GM12878 (cell line): Measurements from ENCODE around the gene DDX20. TPM values are rescaled to one million over a fixed set of nuclear protein-coding genes. Genes with fewer than 3 reads are reported as not detected.

Source experiments
- ATAC-seq: fragments of 200-7000 bp; cut with Tn5 transposase; 3 replicates; pipeline ENCODE4 v1.9.1; 2020; ENCODE audit warnings: mild to moderate bottlenecking, moderate library complexity
- BruUV-seq: library from RNA; stranded (reverse); fragments of 400-500 nt; replicated peaks from 2 replicates; lab custom pipeline; 2021; lab: Mats Ljungman, UMichigan
- CTCF ChIA-PET: fragments of 300-600 bp; sonication (Branson Sonifier 250); formaldehyde crosslinking; extraction: SDS; loops from one replicate; lab custom pipeline; 2021; ENCODE audit warnings: inconsistent platforms; lab: Yijun Ruan, JAX
- POLR2A ChIA-PET: fragments of 350-600 bp; formaldehyde crosslinking; extraction: SDS; loops from one replicate; lab custom pipeline; 2021; ENCODE audit warnings: inconsistent platforms; lab: Charles Lee
- RAD21 ChIA-PET: fragments of 300-600 bp; sonication (Branson Sonifier 250); formaldehyde crosslinking; loops from one replicate; lab custom pipeline; 2023; ENCODE audit warnings: antibody characterized with exemption; ENCODE audit not compliant: unreplicated experiment; lab: Charles Lee
- SMC1A ChIA-PET: fragments of 300-600 bp; sonication (Branson Sonifier 250); formaldehyde crosslinking; loops from one replicate; lab custom pipeline; 2023; ENCODE audit not compliant: unreplicated experiment, uncharacterized antibody; lab: Charles Lee
- DNase-seq: peaks from one replicate; pipeline ENCODE4 v3.0.0-alpha.2; 2011; ENCODE audit warnings: low read depth, low spot score
- FAIRE-seq: peaks from 3 replicates; lab custom pipeline; 2011; peaks lifted over from hg19 to GRCh38; lab: Jason Lieb, UNC
- H2AFZ ChIP-seq: 2 replicates; pipeline ENCODE4 v1.6.0; 2011; ENCODE audit warnings: low read depth, low read length, control low read depth; ENCODE audit not compliant: control insufficient read depth
- H3K27ac ChIP-seq: 2 replicates; pipeline ENCODE4 v1.5.1; 2011; ENCODE audit warnings: control low read depth; ENCODE audit not compliant: control insufficient read depth, insufficient read depth
- H3K27me3 ChIP-seq, 2 experiments: replicated peaks in 1 of 2; 2 replicates each; pipeline versions ENCODE4 v1.6.0 to v1.6.1; 2011; ENCODE audit warnings: low read length in 1 of 2; ENCODE audit not compliant: control insufficient read depth in 2 of 2, insufficient read depth in 2 of 2
- H3K36me3 ChIP-seq, 2 experiments: 2 replicates each; pipeline ENCODE4 v1.5.1; 2011; ENCODE audit warnings: low read length in 1 of 2; ENCODE audit not compliant: control insufficient read depth in 2 of 2, insufficient read depth in 2 of 2
- H3K4me1 ChIP-seq: 2 replicates; pipeline ENCODE4 v1.6.1; 2011; ENCODE audit warnings: mild to moderate bottlenecking, low read length, moderate library complexity, mixed read lengths; ENCODE audit not compliant: control insufficient read depth, insufficient read depth
- H3K4me2 ChIP-seq: 2 replicates; pipeline ENCODE4 v1.6.0; 2011; ENCODE audit warnings: control low read depth; ENCODE audit not compliant: control insufficient read depth, insufficient read depth
- H3K4me3 ChIP-seq: fragments of 200-600 bp; sonication (generic); 2 replicates; pipeline ENCODE4 v1.5.1; 2016
- H3K79me2 ChIP-seq: 2 replicates; pipeline ENCODE4 v1.6.0; 2011; ENCODE audit warnings: low read length; ENCODE audit not compliant: control insufficient read depth, insufficient read depth
- H3K9ac ChIP-seq: 2 replicates; pipeline ENCODE4 v1.8.0; 2011; ENCODE audit warnings: low read length, control low read depth, mixed read lengths; ENCODE audit not compliant: control insufficient read depth, insufficient read depth
- H3K9me3 ChIP-seq: replicated peaks from 3 replicates; pipeline ENCODE4 v1.5.1; 2011; ENCODE audit warnings: mild to moderate bottlenecking, low read length; ENCODE audit not compliant: control insufficient read depth, insufficient read depth
- H4K20me1 ChIP-seq: 2 replicates; pipeline ENCODE4 v1.6.0; 2011; ENCODE audit not compliant: control insufficient read depth, insufficient read depth
- ATF3 ChIP-seq: IDR thresholded peaks from 2 replicates; pipeline ENCODE4 v1.6.1; 2011; ENCODE audit warnings: low read depth, mild to moderate bottlenecking, low read length, moderate library complexity, borderline replicate concordance; ENCODE audit errors: extremely low read depth
- BCLAF1 ChIP-seq: fragments of 450-650 bp; IDR thresholded peaks from 2 replicates; pipeline ENCODE4 v1.6.1; 2017; ENCODE audit warnings: antibody characterized with exemption, mild to moderate bottlenecking, moderate library complexity
- CBX5 ChIP-seq: sonication (generic); IDR thresholded peaks from 2 replicates; pipeline ENCODE4 v1.6.1; 2016; ENCODE audit warnings: low read depth, moderate library complexity, mild to moderate bottlenecking, inconsistent platforms
- GABPA ChIP-seq: IDR thresholded peaks from 2 replicates; pipeline ENCODE4 v1.6.1; 2014; ENCODE audit warnings: antibody characterized with exemption, low read depth, mild to moderate bottlenecking, inconsistent platforms
- WGBS: methylation state at CpG from one replicate; pipeline ENCODE4 v1.1.6; 2016; ENCODE audit warnings: low lambda C conversion rate; ENCODE audit not compliant: insufficient replicate concordance, insufficient coverage; ENCODE audit errors: missing lambda C conversion rate; 5-methylcytosine and 5-hydroxymethylcytosine counted together
- in situ Hi-C: fragments of 300-500 bp; cut with MboI; formaldehyde crosslinking; loops from 9 replicates; pipeline ENCODE4 v1.14.3; 2018; ENCODE audit warnings: mixed read lengths
- intact Hi-C: fragments of 100-400 bp; cut with micrococcal nuclease; formaldehyde crosslinking; loops from one replicate; pipeline ENCODE4 v1.14.2; 2022; ENCODE audit not compliant: unreplicated experiment
- polyA plus RNA-seq, 11 experiments: library from polyadenylated mRNA; depleted of rRNA in 4 of 11; unstranded in 6 of 11; stranded (reverse) in 5 of 11; fragments of >200 nt; fragmentation: Nextera tagmentation in 4 of 11; fragmentation: Illumina TruSeq in 1 of 11; extraction: Ambion mirVana in 4 of 11; extraction: Trizol in 1 of 11; gene quantifications; 1 replicate in 1 of 11; 2 replicates in 10 of 11; pipeline versions ENCODE4 v1.2.1 to v1.2.3, GENCODE V29; 2011 to 2016; ENCODE audit warnings: inconsistent platforms in 2 of 11, missing spikeins in 2 of 11, low read depth in 1 of 11
- total RNA-seq, 4 experiments: library from RNA; depleted of rRNA in 3 of 4; stranded (reverse); fragments of >200 nt in 3 of 4; fragmentation: Illumina TruSeq in 1 of 4; extraction: Trizol in 1 of 4; gene quantifications; 2 replicates each; pipeline versions ENCODE4 v1.2.1 to v1.2.3, GENCODE V29; 2013 to 2021

DDX20 gene
- total and polyA plus RNA-seq, 10 of the 15 experiments (the other 5 are each of a cell fraction or from before 2014, with no cell fraction given): 7.2 to 30.6 (median 25.1) TPM

- FAIRE-seq: no peak
- TF ChIP-seq ATF3: no peak
- no peak for TF ChIP-seq CBX5
- TF ChIP-seq GABPA: no peak
- no peak for TF ChIP-seq BCLAF1
- no peak overlapping the region for H2AFZ ChIP-seq
Measured at GRCh38 chr1:111732718-111733117, 23.0 kb upstream of the DDX20 start.

More at GRCh38 chr1:111732718-111733117, 23.0 kb upstream of the DDX20 start:
- 94% methylated on average over 7 of the region's 7 CpGs for WGBS
- H3K9me3 ChIP-seq: no peaks in the 10 kb centered on the region
- H3K4me2 ChIP-seq: no peak overlapping the region
- ChIA-PET RAD21 (interaction anchor here (1.2 to 1.3 kb wide), 2 partner anchors 22 to 255 kb away, joined by 3 read pairs; no protein-coding TSS in a partner anchor), CTCF (interaction anchor here (0.8 kb wide), 1 partner anchor 146 kb away, joined by 3 read pairs; no protein-coding TSS in a partner anchor), SMC1A (interaction anchor here (0.9 kb wide), 1 partner anchor 28 kb away, joined by 3 read pairs; no protein-coding TSS in a partner anchor), POLR2A (no interaction called here)
- in situ Hi-C loops (no loop called here), intact Hi-C loops (no loop called here)
- H3K79me2 ChIP-seq: no peaks in the 10 kb centered on the region
- no peak overlapping the region for H3K27ac ChIP-seq
- peaks cover 1% of the 10 kb centered on the region; the same call in 1 of the 2 replicates for H3K4me1 ChIP-seq
- H3K9ac ChIP-seq: no peak overlapping the region
- H3K4me3 ChIP-seq: no peak overlapping the region
- H4K20me1 ChIP-seq: no peaks in the 10 kb centered on the region; the same call in 1 of the 2 replicates
- ATAC-seq (no peak; the same call in 2 of the 3 replicates), DNase-seq (no peak)
- H3K27me3 ChIP-seq: peaks cover 0 to 2% of the 10 kb centered on the region in 2 experiments; a peak in 2 of 4 replicates
- no peaks in the 10 kb centered on the region for H3K36me3 ChIP-seq
- no TSS peak for BruUV-seq
